ENCODE data around the gene TAS2R16. TPM values are rescaled to one million over a fixed set of nuclear protein-coding genes. Genes with fewer than 3 reads are reported as not detected.

Gene TAS2R16
- total RNA-seq, 1 experiment from 2014 or later: not detected

- no peak overlapping the region for H2BK20ac ChIP-seq (ENCODE audit: low read depth, low read length, poor library complexity, severe bottlenecking)
- no peak for TF ChIP-seq CTCF (conservative IDR thresholded peaks at IDR 0.05)
- H2BK5ac ChIP-seq (ENCODE audit: insufficient read length, low read length): no peak overlapping the region
- no peak for DNase-seq
- Mint-ChIP-seq H3K4me1 (peaks cover 9 to 10% of the 10 kb centered on the region in 2 experiments), H3K36me3 (ENCODE audit: insufficient read depth in 1 of 3, low read depth in 3 of 3) (peaks cover 4 to 12% (median 5%) of the 10 kb centered on the region in 3 experiments; a peak in 6 of 7 replicates), H3K27me3 (ENCODE audit: low read depth) (no peaks in the 10 kb centered on the region), H3K4me3 (no peak overlapping the region), H3K9me3 (peaks cover 11 to 13% of the 10 kb centered on the region in 2 experiments), H3K27ac (no peak overlapping the region; a peak in 1 of 7 replicates)
- H3T11ph ChIP-seq (ENCODE audit: low read length): no peak overlapping the region
- no peak overlapping the region for H3K4me2 ChIP-seq (ENCODE audit: insufficient read depth, insufficient read length, low read length)
- H4K91ac ChIP-seq (ENCODE audit: insufficient read length, low read depth, low read length): no peak overlapping the region
- no peaks in the 10 kb centered on the region for H3K23me2 ChIP-seq (ENCODE audit: insufficient read length, low read depth, low read length, poor library complexity, severe bottlenecking)
- H4K5ac ChIP-seq (ENCODE audit: insufficient read length, low read depth, low read length): no peak overlapping the region
- H2AK5ac ChIP-seq (ENCODE audit: insufficient read length, low read length): no peak overlapping the region
- H3K27me3 ChIP-seq (ENCODE audit: insufficient read depth, low read length): no peaks in the 10 kb centered on the region
- H4K20me1 ChIP-seq (ENCODE audit: control insufficient read depth, insufficient read depth, insufficient read length): no peaks in the 10 kb centered on the region
- no peak overlapping the region for H3K27ac ChIP-seq (ENCODE audit: insufficient read length, low read depth, low read length)
- no peaks in the 10 kb centered on the region for H3K4me1 ChIP-seq (ENCODE audit: insufficient read depth, low read length)
- no peaks in the 10 kb centered on the region for H3K79me1 ChIP-seq (ENCODE audit: insufficient read depth, low read depth, low read length, poor library complexity, severe bottlenecking)
- no peak overlapping the region for H4K8ac ChIP-seq (replicated peaks; ENCODE audit: insufficient read length, low read depth, low read length)
- H3K79me2 ChIP-seq (ENCODE audit: insufficient read depth, low read length): no peaks in the 10 kb centered on the region
- H3K18ac ChIP-seq (ENCODE audit: insufficient read length, low read depth, low read length): no peak overlapping the region
- no peak overlapping the region for H3K9ac ChIP-seq (ENCODE audit: extremely low read depth, insufficient read length, low read length)
- no peaks in the 10 kb centered on the region for H3K9me3 ChIP-seq (ENCODE audit: control insufficient read depth, low read depth, low read length)
- H3K4ac ChIP-seq (ENCODE audit: low read depth, low read length): no peak overlapping the region
- no peak overlapping the region for H2AFZ ChIP-seq (ENCODE audit: low read length)
- no peak overlapping the region for H3K56ac ChIP-seq (ENCODE audit: insufficient read length, low read depth, low read length)
- no peak overlapping the region for H2BK120ac ChIP-seq (ENCODE audit: low read depth, low read length, poor library complexity, severe bottlenecking)
- no peak overlapping the region for H2BK12ac ChIP-seq (ENCODE audit: insufficient read length, low read depth, low read length)
- H2BK15ac ChIP-seq (ENCODE audit: low read depth, low read length): no peak overlapping the region
- H3K14ac ChIP-seq (ENCODE audit: insufficient read depth, low read length): no peak overlapping the region
- no peak overlapping the region for H3K23ac ChIP-seq (ENCODE audit: insufficient read length, low read depth, low read length)
These were observed 48.1 kb upstream of the TAS2R16 start for GRCh38 chr7:123043642-123044041.
